HG02943 (cell line): ENCODE results near the gene COQ8B.

Experiments
- ATAC-seq: cut with Tn5 transposase; IDR thresholded peaks from one replicate; pipeline ENCODE4 v1.9.1; 2021; ENCODE audit warnings: mild to moderate bottlenecking, low read depth, moderate library complexity; ENCODE audit not compliant: unreplicated experiment

Gene COQ8B

GRCh38 chr19:40718774-40719391, 2.2 kb upstream of the COQ8B start:
- ATAC-seq, result no peak

GRCh38 chr19:40717880-40718773, 1.4 kb upstream of the COQ8B start:
- no peak for ATAC-seq

- no peak for ATAC-seq
Observed at GRCh38 chr19:40717325-40717879, 716 bp upstream of the COQ8B start.

- ATAC-seq, result no peak
Observed at GRCh38 chr19:40716031-40716481, 630 bp downstream of the COQ8B start.

GRCh38 chr19:40714441-40715299, 2.0 kb downstream of the COQ8B start:
- peak; percentile 50 for ATAC-seq

- ATAC-seq, result no peak
Observed at GRCh38 chr19:40713939-40714338, 2.7 kb downstream of the COQ8B start.

GRCh38 chr19:40709817-40710216, 6.9 kb downstream of the COQ8B start:
- ATAC-seq, result no peak

GRCh38 chr19:40707615-40708014, 9.1 kb downstream of the COQ8B start:
- ATAC-seq, result no peak

- no peak for ATAC-seq
Observed at GRCh38 chr19:40705950-40706619, 10.6 kb downstream of the COQ8B start.

GRCh38 chr19:40705362-40705651, 11.4 kb downstream of the COQ8B start:
- ATAC-seq, result no peak

GRCh38 chr19:40704491-40705361, 12.0 kb downstream of the COQ8B start:
- no peak for ATAC-seq

GRCh38 chr19:40703029-40703755, 13.5 kb downstream of the COQ8B start:
- no peak for ATAC-seq

GRCh38 chr19:40702337-40703012, 14.2 kb downstream of the COQ8B start:
- no peak for ATAC-seq

GRCh38 chr19:40701758-40702157, 14.9 kb downstream of the COQ8B start:
- ATAC-seq, result no peak

- no peak for ATAC-seq
Observed at GRCh38 chr19:40700083-40700482, 16.6 kb downstream of the COQ8B start.

- ATAC-seq, result no peak
Observed at GRCh38 chr19:40697007-40697406, 19.7 kb downstream of the COQ8B start.

- no peak for ATAC-seq
Observed at GRCh38 chr19:40695881-40696280, 20.8 kb downstream of the COQ8B start.

GRCh38 chr19:40693896-40694295, 22.8 kb downstream of the COQ8B start:
- ATAC-seq, result no peak
